T-helper 9 cell (primary cell): ENCODE results near the gene LCLAT1.
"Not testable (repeated sequence)": the region's sequence is repeated elsewhere in the genome, so short reads cannot be mapped to it uniquely, and the experiment has no call there.

Experiments used
- DNase-seq: peaks from one replicate; pipeline ENCODE4 v3.0.0-alpha.2; 2020

The LCLAT1 gene

DNA sequence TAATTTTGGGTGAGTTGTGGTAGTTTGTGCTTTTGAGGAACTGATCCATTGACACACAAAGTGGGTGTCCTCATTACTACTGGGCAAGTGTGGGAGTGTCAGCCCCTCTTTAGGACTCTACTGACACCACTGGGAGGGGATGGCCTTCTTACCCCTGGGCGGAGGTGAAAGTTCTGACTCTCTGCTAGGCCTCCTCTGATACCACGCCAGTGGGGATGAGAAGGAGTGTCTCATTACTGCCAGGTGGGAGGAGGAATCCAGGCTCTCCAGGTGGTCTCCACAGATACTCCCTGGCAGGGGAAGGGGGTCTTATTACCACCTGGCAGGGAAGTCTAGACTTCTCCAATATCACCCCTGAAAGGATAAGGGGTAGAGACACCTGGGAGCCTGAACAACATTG is 9.1 kb downstream of the LCLAT1 start:
- no peak for DNase-seq

DNA sequence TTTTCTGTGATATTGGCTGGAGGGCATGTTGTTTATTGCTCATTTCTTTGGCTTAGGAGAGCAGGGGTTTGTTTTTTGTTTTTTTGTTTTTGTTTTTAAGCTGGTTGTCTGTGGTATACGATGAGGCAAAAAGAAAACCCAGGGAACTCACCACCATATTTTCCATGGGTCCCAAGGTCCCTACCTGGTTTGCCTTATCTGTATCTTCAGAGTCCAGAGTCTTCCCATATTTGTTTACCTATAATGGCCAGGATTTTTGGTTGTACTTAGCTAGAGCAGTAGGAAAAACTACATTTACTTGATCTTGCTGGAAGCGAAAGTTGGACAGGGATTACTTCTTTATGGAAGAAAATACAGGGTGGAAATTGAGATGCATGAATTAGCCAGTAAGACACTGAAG is 9.5 kb downstream of the LCLAT1 start:
- DNase-seq: no peak

DNA sequence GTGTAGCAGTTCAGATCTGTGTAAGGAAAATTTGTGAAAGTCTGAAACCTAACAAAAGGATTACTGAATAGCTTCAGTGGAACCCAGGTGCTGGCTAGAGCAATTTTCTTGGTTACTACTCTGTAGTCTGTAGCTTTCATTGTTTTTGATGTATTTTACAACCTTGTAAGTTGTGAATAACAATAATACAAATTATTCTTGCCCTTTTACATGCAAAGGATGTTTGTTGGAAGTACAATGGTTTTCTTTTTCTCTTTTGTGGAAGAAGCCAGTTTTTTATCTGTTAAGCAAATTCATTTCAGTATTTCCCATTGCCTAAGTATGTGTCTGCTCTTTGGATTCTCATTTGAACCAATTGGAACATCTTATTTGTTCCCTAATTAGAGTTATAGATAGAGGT is 10.2 kb downstream of the LCLAT1 start:
- DNase-seq: no peak

DNA sequence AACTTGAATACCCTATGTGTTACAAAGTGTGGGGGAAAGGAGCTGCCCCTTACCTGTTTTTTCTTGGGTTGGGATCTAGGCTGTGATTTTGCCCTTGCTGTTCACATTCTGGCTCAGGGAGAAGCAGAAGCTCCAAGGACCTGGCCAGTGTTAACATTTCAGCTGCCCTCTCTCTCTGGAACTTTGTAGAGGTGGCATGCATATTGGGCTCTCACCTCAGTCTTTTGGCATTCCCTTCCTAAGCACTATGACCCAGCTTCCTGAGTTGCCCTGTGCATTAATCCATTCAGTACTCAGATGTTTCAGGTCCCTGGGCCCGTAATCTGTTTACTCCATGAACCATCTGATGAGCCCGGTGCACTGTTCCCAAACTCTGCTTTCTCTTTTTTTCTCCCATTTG is 12.1 kb downstream of the LCLAT1 start:
- DNase-seq: no peak

DNA sequence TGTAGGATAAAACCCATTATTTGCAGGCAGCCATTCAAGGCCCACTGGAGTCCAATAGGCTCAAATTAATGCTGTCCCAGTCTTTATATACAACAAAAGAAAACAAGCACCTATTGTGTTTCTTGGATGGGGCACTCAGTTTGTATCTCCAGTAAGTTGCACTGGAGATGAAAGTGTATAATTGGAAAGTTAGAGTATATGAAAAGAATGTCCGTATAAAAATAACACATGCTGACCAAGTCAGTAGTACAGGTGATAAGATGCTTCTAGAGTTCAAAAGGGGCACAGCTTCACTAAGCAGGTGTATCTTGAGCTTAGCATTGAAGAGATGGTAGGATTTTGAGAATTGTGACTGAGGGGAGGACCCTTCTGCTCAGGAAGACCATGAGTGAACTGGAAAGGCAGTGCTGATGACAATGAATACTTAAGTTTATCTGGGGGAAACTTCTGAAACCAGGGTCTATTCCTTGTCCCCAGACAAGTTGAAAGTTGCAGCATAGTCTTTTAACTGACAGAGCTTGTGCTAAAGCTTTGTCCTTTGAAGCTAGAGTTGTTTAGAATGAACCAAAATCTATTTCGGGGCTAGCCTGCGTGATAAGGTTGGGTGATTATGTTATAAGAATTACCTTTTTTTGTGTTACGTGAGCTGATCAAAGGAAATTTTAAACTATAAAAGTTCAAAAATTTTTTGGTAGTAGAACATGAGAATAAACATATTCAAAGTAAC is 15.2 kb downstream of the LCLAT1 start:
- DNase-seq: no peak

DNA sequence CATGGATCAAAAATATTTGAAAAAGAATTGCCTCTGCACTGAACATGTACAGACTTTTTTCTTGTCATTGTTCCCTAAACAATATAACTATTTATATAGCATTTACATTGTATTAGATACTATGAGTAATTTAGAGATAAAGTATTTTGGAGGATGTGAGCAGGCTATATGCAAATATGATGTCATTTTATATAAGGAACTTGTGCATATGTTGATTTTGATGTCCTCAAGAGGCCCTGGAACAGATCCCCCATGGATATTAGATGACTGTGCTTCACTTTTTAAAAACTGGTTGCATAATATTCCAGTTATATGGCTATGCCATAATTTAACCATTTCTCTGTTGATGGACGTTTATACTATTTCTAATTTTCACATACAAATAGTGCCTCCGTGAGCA is 16.5 kb downstream of the LCLAT1 start:
- no peak for DNase-seq

DNA sequence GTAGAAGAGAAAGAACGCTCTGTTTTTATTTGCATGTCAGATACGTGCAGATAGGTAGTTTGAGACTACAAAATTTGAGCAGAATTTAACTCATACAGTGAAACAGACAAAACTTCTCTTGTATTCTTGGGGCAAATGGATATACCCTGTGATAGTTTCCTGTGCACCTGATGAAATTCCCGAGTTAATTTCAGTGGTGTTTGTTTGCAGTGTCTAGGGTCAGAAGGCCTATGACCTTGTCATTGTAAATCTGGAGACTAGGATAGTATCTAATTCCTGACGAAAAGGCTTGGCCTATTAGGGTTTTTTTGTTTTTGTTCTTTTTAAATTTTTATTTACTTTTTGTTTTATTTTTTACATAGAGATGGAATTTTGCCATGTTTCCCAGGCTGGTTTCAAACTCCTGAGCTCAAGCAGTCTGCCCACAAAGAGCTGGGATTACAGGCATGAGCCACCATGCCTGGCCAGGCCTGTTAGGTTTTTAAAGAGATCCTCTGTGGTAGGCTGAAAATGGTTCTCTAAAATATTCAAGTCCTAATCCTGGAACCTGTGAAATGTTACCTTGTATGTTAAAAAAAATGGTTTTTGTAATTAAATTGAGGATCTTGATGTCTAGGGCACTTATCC is 17.6 kb downstream of the LCLAT1 start:
- no peak for DNase-seq

DNA sequence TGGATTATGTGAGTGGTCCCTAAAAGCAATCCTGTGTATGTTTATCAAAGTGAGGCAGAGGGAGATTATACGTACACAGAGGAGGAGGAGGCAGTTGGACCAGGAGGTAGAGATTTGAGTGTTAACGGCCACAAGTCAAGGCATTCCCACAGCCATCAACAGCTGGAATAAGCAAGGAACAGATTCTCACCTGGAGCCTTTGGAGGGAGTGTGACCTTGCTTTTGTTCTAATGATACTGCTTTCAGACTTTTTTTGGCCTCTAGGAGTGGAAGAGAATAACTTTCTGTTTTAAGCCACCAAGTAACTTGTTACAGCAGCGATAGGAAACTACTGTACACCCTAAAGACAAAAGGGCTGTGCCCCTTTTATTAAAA is 18.1 kb downstream of the LCLAT1 start:
- DNase-seq: no peak

DNA sequence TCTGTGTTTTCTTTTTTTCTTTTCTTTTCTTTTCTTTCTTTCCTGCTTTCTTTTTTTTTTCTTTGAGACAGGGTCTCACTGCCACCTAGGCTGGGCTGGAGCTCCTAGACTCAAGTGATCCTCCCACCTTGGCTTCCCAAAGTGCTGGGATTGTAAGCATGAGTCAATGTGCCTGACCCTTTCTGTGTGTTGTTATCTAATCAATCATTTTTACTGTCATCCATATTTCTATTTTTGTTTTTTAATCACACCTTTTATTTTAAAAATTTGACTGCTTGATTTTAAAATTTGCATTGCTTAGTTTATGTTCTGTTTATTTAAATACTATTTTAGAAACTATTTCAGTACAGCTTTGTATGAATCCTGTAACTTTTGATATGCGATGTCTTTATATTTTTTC is 19.2 kb downstream of the LCLAT1 start:
- no peak for DNase-seq

DNA sequence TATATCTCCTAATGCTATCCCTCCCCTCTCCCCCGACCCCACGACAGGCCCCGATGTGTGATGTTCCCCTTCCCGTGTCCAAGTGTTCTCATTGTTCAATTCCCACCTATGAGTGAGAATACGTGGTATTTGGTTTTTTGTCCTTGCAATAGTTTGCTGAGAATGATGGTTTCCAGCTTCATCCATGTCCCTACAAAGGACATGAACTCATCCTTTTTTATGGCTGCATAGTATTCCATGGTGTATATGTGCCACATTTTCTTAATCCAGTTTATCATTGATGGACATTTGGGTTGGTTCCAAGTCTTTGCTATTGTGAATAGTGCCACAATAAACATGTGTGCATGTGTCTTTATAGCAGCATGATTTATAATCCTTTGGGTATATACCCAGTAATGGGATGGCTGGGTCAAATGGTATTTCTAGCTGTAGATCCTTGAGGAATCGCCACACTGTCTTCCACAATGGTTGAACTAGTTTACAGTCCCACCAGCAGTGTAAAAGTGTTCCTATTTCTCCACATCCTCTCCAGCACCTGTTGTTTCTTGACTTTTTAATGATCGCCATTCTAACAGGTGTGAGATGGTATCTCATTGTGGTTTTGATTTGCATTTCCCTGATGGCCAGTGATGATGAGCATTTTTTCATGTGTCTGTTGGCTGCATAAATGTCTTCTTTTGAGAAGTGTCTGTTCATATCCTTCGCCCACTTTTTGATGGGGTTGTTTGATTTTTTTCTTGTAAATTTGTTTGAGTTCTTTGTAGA is 20.2 kb downstream of the LCLAT1 start:
- DNase-seq: not testable (repeated sequence)

DNA sequence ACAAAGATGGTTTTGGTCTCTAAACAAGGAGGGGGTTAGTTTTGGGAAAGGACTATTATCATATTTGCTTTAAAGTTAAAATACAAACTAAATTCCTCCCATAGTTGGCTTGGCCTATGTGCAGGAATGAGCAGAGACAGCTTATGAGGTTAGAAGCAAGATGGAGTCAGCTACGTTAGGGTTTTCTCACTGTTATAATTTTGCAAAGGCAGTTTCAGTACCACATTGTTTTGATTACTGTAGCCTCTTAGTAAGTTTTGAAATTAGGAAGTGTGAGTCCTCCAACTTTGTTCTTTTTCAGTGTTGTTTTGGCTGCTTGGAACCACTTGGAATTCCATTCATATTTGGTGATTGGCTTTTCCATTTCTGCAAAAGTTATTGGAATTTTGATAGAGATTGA is 23.4 kb downstream of the LCLAT1 start:
- no peak for DNase-seq

DNA sequence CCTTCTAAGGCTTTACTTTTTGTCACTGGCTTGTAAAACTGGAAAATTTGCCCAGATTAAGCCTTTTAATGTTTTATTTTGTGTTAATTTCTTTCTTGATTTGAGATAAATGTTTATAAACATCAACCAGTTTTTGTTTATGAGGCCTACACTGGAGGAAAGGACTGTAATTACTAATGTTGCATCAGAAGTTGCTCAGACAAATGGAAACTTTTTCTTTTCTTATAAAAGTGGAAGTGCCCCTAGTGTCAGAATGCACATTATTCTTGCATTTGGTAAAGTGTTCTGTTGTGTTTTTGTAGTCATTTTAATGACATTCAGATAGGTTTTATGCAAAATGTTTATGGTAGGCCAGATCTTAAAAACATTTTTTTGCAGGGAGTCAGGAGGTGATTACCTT is 25.3 kb downstream of the LCLAT1 start:
- no peak for DNase-seq

DNA sequence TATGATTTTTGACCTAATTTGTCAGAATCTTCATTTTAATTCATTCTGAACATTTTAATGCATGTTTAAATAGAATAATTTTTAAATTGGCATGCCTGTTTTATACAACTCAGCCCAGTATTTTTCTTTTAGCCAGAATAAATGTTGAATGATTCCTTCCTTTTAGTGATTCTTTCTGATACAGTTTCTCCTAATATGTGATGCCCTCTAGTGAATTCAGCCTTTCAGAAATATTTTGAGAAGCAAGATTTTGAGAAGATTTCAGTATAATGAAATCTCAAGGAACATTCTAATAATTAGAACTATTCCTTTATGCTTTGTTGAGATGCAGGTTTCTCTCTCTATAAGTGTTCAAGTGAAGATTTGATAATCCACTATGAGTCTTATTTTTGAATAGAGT is 28.5 kb downstream of the LCLAT1 start:
- no peak for DNase-seq

DNA sequence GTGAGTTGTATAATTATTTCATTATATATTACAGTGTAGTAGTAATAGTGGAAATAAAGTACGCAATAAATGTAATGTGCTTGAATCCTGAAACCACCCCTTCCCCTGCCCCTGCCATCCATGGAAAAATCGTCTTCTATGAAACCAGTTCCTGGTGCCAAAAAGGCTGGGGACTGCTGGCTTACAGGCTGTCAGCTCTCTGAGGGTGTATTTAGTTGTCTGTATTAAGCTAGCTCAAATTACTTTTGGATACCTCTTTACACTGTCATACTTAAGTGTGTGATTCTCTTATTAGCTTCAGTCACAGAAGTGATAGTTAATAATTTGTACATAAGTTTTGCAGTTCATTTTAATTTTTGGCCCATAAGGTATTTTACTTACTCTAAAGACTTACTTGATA is 29.6 kb downstream of the LCLAT1 start:
- no peak for DNase-seq

DNA sequence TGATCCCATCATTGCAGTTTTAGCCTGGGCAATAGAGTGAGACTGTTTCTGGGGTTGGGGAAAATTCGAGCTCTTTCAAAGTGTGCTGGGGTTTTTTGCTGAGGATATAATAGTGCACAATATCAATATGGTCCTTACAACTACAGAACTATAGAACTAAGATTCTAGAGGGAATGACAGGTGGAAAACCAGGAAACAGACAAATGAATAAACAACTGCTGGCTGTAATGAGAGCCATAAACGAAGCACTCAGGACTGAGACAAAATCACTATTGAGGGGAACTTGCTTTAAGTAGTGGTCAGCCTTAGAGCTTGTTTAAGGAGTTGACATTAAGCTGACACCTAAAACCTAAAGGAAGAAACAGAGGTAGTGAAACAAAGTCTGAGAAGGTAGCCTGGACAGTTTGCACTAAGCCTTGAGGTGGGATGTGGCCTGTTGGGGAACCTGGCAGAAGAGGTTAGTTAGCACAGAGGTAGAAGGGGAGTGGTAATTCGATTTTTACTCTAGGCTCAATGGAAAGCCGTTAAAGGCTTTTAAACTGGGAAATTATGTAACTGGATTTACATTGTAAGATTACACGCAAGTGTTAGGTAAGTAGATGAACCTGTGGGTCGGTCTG is 33.8 kb downstream of the LCLAT1 start:
- DNase-seq: no peak

DNA sequence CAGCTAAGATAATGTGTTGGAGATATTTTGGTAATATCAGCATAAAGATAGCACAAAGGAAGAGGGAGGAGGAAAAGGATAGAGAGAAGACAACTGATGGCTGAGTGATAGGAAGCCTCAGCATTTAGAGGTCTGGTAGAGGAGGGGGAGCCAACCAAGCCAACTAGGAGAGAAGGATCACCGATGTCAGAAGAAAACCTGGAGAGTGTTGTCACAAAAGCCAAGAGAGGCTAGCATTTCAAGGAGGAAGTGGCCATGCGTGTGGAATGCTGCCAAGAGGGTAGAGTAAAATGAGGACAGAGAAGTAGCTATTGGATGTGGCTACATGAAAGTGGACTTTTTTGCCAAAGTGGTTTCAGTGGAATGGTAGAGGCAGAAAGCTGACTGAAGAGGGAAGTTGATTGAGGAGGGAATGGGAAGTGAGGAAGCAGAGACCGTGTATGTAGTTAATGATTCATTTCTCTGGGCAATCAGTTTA is 34.3 kb downstream of the LCLAT1 start:
- DNase-seq: no peak

DNA sequence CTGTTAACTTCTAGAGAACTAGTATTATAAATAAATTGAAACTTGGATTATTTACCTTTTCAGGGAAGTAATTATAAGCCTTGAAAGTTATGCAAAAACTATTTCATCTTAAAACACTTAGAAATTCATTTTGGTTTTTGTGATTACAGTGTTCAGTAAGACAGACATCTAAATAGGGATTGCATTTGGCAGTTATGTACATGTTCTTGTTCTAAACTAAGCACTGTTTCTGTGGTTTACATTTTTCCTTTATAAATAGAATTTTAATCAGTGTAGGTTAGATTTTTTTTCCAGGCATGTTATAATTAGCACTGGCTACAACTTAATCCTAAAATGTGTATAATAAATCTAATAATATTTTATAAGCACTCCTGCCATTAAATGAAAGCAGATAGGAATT is 35.0 kb downstream of the LCLAT1 start:
- no peak for DNase-seq

DNA sequence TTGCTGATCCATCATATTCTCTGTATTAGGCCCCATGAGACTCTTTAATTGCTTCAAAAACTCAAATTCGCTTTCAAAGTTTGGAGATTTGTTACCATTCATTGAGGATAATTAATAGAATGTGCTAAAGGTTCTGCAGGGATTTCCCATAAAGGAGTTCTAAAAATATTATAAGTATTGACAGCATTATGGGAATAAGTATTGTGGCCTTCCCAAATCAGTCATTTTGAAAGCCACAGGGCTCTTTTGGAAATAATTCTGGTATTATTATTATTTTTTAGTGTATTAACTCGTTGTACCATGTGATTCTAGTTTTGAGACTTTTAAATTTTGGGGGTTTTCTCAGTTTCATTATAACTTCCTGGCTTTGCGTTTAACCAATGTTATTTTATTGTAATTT is 37.1 kb downstream of the LCLAT1 start:
- no peak for DNase-seq

DNA sequence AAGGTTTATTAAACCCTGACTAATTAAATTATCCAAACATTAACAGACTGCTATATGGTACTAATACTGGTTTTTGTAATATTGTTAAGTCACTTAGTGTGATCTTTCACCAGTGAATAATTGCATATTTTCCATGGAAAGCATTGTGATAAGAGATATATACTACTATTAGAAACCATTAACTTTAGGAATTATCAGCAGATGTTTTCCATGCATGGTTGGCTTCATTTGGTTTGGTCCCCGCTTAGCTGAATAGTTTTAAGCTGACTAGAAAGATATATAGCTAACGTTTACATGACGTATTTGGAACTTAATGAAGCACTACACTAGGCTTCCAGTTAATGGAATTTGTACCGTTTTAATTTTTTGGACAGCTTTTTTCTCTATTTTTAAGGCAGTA is 37.9 kb downstream of the LCLAT1 start:
- no peak for DNase-seq

DNA sequence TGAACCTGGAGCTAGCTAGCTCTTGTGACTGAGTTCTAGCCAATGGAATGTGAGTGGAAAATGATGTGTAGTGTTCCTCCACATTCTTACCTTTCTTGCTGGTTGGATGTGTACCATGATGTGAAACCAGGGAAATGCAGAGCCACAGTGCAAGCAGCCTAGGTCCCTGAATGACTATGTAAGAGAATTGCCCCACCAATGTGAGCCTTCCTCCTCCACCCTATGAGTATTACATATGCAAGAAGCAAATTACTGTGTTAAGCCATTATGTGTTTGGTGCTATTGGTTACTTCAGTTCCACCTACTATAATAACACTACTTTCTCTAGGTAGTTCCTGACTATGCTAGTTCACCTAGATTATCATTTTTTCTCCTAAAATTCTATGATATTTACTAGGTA is 39.6 kb downstream of the LCLAT1 start:
- no peak for DNase-seq

DNA sequence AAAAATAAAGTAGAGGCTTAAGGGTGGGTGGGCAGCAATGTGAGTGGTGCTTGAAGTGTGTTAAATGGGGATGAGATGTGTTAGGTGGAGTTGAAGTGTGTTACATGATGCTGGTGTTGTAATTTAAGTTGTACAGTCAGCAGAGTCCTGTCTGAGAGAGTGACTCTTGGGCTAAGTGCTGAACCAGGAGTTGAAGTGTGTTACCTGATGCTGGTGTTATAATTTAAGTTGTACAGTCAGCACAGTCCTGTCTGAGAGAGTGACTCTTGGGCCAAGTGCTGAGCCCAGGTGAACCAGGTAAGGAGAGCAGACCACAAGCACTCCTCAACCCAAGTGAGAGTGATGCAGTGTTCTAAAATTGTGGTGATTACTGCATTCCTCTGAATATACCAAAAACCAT is 40.6 kb downstream of the LCLAT1 start:
- no peak for DNase-seq

DNA sequence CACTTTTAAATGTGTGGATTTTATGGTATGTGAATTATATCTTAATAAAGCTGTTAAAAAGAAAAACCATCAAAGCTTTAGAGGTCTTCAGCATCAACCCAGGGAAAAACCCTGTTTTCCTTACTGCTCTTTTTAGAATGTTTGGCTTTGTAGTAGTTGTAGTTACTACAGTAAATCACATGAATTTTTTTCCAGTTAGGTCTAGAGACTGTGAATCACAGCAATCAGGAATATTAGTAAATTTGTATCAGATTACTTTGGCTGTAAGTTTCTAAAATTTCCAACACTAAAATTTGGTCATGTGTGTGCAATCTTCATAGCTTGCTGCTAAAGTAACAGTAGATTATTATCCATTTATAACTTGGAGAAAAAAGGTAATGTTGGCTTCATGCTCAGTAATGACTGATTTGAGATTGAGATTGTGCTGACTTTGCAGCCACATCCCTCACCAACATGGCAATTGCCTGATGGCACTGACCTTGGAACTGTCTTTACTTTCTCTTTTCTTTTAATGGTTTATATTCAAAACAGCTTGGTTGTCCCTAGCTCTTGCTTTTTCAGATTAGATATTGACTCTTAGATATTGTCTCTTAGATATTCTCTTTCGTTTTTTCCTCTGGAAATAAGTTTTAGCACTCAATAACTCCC is 41.1 kb downstream of the LCLAT1 start:
- DNase-seq: no peak

DNA sequence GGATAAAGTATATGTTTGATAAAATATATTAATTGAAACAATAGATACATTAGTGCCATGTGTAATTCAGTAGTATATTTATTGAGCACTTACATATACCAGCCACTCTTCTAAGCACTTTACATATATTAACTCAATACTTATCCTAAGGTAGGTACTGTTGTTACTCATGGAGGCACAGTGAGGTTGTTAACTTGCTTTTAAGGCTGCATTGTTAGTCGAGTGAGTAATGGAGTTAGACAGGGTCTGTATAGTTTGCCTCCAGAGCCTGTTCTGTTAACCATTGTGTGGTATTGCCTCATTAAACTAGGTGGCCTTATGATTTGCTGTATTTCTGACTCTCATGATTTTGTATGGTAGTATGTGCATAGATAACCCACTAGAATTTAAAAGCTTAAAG is 44.2 kb downstream of the LCLAT1 start:
- no peak for DNase-seq
